HCEC 1CT (cell line): ENCODE data around the gene MUC5B.

Experiments
- DNase-seq: peaks from one replicate; pipeline ENCODE4 v3.0.0-alpha.2; 2017

Gene MUC5B

GRCh38 chr11:1302461-1303125, 79.7 kb downstream of the MUC5B start:
- no peak for DNase-seq

DNA sequence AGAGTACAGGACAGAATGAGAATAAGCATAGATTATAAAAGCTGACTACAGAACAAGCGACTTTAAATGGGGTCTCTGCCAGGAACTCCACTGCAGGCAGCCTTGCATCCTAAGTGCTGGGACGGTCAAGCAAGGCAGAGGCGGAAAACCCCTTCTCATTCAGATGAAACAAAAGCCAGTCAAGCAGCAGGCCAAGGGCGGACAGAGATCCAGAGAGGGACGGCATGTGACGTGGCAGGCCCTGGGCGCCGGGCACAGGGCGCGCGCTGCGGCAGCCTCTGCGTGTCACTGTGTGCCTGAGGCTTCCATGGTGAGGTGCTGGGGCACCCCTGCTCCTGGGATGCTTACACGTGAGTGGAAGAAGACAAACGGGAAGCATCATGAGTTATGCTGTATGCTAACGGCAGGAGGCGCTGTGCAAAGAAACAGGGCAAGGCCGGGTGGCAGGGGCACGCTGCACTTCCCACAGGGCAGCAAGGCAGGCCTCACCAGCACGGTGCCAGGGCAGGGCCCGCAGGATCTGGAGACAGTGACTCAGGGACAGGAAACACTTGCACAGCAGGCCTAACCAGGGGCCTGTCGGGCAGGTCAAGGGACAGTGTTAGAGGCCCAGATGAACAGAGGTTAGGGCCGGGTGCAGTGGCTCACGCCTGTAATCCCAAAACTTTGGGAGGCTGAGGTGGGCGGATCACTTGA, 80.4 kb downstream of the MUC5B start:
- no peak for DNase-seq

- no peak for DNase-seq
Observed at GRCh38 chr11:1303973-1304372, 81.1 kb downstream of the MUC5B start.

DNA sequence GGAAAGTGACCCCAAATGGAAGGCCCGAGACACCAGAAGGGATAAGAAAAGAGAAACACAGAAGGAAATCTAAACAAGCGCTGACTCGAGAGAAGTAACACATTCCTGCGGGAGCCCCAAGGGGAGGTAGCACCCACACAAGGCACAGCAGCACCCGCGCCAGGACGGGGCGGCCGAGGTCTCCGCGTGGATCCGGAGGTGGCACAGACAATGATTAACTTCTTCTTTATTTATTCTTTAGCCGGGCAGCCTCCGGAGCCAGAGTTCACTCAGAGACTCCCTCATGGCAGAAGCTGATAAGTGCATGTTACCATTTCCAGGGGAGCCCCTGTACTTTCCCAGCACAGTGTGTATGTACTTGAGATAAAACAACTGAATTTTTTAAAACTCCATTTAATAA, 81.5 kb downstream of the MUC5B start:
- no peak for DNase-seq

DNA sequence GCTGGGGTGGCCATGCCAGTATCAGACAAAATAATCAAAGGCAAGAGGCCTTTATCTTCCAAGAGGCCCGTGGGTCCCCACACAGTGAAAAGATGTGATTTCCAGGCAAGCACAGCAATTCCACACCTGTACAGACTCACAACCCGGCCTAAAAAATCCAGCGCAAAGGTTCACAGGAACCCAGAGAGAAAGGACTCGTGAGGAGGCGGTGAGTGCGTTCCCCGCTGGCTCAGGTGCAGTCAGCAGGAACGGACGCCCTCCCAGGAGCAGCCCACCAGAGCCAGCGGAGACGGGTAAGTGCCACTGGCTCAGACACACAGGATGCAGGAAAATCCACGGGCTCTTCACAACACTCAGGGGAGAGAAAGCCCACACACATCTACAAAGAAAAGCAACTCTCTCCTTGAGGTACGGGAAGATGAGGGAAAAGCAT, 82.2 kb downstream of the MUC5B start:
- no peak for DNase-seq

DNA sequence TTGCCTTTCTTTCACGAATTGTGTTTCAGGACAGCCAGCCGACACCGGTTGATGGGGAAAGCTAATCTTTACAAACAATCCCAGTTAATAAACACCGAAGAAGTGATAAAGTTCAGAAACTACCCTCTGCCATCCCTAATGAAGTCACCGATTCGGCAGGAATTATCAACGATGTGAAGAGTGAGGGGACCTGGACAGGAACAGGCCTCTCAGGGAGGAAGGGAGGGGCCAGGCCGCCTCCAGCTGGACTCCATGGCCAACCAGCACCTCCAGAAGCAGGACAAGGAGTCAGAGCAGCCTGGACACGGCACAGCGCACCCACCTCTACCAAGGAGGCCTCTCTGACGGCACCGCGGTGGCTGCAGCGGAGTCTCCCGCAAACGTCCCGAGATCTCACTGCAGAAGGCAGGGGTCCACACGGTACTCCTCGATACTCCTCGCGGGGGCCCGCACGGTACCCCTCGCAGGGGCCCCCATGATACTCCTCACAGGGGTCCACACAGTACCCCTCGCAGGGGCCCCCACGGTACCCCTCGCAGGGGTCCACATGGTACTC, 82.7 kb downstream of the MUC5B start:
- no peak for DNase-seq

- DNase-seq: no peak
Observed at GRCh38 chr11:1306186-1307162, 83.6 kb downstream of the MUC5B start.

GRCh38 chr11:1307163-1307870, 84.5 kb downstream of the MUC5B start:
- DNase-seq: no peak

DNA sequence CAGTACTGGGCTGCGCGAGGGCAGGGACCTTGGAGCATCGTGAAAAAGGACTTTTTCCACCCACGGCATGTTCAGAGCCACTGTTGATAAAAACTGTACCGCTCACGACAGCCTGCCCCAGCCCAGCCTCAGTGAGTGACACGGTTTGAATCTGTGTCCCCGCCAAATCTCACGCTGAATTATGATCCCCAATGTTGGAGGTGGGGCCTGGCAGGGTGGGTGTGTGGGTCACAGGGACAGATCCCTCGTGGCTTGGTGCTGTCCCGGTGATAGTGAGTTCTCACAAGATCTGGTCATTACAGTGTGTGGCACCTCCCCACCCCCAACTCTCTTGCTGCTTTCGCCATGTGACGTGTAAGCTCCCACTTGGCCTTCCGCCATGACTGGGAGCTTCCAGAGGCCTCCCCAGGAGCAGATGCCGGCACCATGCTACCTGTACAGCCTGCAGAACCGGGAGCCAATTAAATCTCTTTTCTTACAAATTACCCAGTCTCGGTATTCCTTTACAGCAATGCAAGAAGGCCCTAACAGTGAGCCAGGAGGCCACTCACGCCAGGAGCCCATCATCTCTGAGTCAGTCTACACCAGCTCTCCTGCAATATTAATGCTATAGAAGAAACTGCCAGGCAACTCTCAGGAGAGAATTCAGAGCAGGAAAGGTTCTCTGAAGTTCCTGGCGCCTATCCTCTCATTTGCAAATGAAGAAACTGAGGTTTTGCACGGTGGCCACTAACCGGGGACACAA, 85.3 kb downstream of the MUC5B start:
- no peak for DNase-seq

GRCh38 chr11:1308743-1309497, 86.1 kb downstream of the MUC5B start:
- DNase-seq: no peak

GRCh38 chr11:1309498-1310317, 86.8 kb downstream of the MUC5B start, which contains the start of gene TOLLIP:
TOLLIP (minus strand) TSS chr11:1309632; CDS start chr11:1309498, 134 bp downstream.
- peak; percentile 89 for DNase-seq

- no peak for DNase-seq
Observed at GRCh38 chr11:1310318-1310687, 87.4 kb downstream of the MUC5B start.

GRCh38 chr11:1310772-1311468, 88.1 kb downstream of the MUC5B start:
- DNase-seq: no peak
